Osteocyte (in vitro differentiated cells): ENCODE data around the gene UBA1. TPM values are rescaled to one million over a fixed set of nuclear protein-coding genes. Genes with fewer than 3 reads are reported as not detected.

Source experiments
- DNase-seq: peaks from one replicate; pipeline ENCODE4 v3.0.0; 2021; ENCODE audit warnings: mixed read lengths; ENCODE audit not compliant: unreplicated experiment; ENCODE audit errors: extremely low spot score
- H3K27ac Mint-ChIP-seq: one replicate; pipeline ENCODE4 v1.8.0; 2021; ENCODE audit warnings: mild to moderate bottlenecking, mixed read lengths; ENCODE audit not compliant: unreplicated experiment
- H3K27me3 Mint-ChIP-seq: one replicate; pipeline ENCODE4 v1.8.0; 2021; ENCODE audit warnings: mixed read lengths; ENCODE audit not compliant: unreplicated experiment
- H3K36me3 Mint-ChIP-seq: one replicate; pipeline ENCODE4 v1.8.0; 2021; ENCODE audit warnings: mixed read lengths; ENCODE audit not compliant: unreplicated experiment
- H3K4me1 Mint-ChIP-seq: one replicate; pipeline ENCODE4 v1.8.0; 2021; ENCODE audit warnings: mixed read lengths; ENCODE audit not compliant: unreplicated experiment
- H3K4me3 Mint-ChIP-seq: one replicate; pipeline ENCODE4 v1.8.0; 2021; ENCODE audit warnings: mild to moderate bottlenecking, moderate library complexity, mixed read lengths; ENCODE audit not compliant: unreplicated experiment
- H3K9me3 Mint-ChIP-seq: one replicate; pipeline ENCODE4 v1.8.0; 2021; ENCODE audit warnings: mixed read lengths; ENCODE audit not compliant: unreplicated experiment
- total RNA-seq: library from RNA; stranded (reverse); gene quantifications from 2 replicates; pipeline ENCODE4 v1.2.1, GENCODE V29; 2021
- TF ChIP-seq, protein P1 (sequence below): fragments of 200-600 bp; sonication (generic); IDR thresholded peaks from 2 replicates; pipeline ENCODE4 v1.5.0; 2021; ENCODE audit warnings: antibody characterized with exemption, mild to moderate bottlenecking, moderate library complexity

Gene UBA1
- total RNA-seq, 1 donor from 2014 or later = 350 TPM

DNA sequence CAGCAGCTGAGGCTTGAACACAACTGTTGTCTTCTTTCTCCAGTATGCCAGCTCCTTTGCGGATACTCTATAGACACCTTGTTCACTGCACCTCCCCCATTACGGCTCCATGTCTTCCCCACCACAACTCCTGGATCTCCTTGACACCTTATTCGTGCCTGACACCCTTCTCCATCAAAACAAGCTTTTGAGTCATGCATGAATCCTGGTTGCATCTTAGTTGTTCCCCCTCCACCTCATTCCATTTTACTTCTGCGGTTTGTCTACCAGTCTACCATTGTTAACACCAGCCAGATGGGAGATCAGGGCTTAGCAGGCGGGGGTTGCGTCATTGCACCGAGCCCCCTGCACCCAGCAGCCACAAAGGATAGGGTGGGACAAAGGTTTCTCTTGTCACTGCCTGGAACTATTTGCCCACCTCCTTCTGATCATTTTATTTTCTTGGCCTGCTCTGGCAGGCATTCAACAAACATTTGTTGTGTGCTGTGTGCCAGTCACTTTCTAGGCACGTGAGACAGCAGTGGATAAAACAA lies 22.8 kb downstream of the UBA1 start:
- Mint-ChIP-seq H3K9me3 (no peaks in the 10 kb centered on the region), H3K27ac (peak overlapping the region; percentile 99), H3K4me3 (peak overlapping the region; percentile 86), H3K36me3 (peaks cover 43% of the 10 kb centered on the region), H3K27me3 (no peaks in the 10 kb centered on the region), H3K4me1 (peaks cover 37% of the 10 kb centered on the region)
- no peak for DNase-seq
- TF ChIP-seq, protein P1, sequence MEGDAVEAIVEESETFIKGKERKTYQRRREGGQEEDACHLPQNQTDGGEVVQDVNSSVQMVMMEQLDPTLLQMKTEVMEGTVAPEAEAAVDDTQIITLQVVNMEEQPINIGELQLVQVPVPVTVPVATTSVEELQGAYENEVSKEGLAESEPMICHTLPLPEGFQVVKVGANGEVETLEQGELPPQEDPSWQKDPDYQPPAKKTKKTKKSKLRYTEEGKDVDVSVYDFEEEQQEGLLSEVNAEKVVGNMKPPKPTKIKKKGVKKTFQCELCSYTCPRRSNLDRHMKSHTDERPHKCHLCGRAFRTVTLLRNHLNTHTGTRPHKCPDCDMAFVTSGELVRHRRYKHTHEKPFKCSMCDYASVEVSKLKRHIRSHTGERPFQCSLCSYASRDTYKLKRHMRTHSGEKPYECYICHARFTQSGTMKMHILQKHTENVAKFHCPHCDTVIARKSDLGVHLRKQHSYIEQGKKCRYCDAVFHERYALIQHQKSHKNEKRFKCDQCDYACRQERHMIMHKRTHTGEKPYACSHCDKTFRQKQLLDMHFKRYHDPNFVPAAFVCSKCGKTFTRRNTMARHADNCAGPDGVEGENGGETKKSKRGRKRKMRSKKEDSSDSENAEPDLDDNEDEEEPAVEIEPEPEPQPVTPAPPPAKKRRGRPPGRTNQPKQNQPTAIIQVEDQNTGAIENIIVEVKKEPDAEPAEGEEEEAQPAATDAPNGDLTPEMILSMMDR = no peak

DNA sequence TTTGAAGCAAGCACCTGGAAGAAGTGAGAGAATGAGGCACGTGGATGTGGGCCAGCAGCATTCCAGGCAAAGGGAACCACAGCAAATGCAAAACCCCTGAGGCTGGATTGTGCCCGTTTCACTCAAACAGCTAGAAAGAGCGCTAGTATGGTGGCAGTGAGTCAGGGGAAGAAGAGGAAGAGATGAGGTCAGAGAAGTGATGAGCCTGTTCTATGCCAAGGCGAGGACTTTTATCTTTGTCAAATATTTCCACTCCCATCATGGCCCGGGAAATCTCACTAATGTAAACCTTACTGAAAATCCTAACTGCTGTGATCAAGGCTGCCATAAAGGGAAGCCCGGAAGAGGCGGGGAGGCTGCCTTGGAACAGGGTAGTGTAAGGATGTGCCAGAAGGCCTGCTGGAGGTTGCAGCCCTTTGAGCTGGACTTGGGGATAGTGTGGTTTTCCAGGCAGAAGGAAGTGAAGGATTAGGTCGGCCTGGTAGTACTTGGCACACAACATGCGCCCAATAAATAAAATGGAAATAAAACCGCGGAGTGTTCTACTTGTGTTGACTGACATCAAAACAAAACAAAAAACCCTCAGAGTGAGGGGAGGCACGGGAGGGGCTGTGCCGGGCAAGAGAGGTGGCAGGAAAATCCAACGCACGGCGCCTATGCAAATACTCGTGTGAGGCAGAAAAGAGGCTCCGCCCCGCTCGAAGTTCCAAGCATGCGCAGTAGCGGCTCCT lies 23.7 kb downstream of the UBA1 start:
- peaks cover 35% of the 10 kb centered on the region for H3K36me3 Mint-ChIP-seq
- peak overlapping the region; percentile 99 for H3K27ac Mint-ChIP-seq
- H3K9me3 Mint-ChIP-seq = no peaks in the 10 kb centered on the region
- H3K4me1 Mint-ChIP-seq = peaks cover 42% of the 10 kb centered on the region
- no peak for DNase-seq
- H3K27me3 Mint-ChIP-seq = no peaks in the 10 kb centered on the region
- TF ChIP-seq, protein P1 = no peak
- peak overlapping the region; percentile 86 for H3K4me3 Mint-ChIP-seq

DNA sequence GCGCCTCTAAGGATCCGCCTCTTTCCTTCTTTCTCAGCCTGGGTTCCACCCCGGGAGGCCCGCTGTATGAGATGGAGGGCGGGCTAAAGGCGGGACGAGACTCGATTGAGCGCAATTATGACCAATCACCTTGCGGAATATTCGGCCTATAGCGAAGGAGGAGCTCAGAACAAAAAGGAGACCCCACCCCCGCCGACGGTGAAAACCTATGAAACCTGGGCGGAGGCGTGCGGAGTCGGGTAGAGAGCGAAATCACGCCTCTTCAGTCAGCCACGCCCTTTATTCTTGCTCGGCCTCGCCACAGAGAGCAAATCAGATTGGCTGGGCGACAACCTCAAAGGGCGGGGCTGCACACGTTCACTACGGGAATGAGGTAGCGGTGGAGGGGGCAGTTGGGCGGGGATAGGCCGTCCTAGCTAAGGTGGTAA lies 24.2 kb downstream of the UBA1 start:
- Mint-ChIP-seq H3K27ac (peak overlapping the region; percentile 99), H3K27me3 (no peaks in the 10 kb centered on the region), H3K9me3 (no peaks in the 10 kb centered on the region), H3K4me1 (peaks cover 42% of the 10 kb centered on the region), H3K4me3 (peak overlapping the region; percentile 86), H3K36me3 (peaks cover 30% of the 10 kb centered on the region)
- TF ChIP-seq, protein P1 = no peak
- DNase-seq = peak; percentile 100

DNA sequence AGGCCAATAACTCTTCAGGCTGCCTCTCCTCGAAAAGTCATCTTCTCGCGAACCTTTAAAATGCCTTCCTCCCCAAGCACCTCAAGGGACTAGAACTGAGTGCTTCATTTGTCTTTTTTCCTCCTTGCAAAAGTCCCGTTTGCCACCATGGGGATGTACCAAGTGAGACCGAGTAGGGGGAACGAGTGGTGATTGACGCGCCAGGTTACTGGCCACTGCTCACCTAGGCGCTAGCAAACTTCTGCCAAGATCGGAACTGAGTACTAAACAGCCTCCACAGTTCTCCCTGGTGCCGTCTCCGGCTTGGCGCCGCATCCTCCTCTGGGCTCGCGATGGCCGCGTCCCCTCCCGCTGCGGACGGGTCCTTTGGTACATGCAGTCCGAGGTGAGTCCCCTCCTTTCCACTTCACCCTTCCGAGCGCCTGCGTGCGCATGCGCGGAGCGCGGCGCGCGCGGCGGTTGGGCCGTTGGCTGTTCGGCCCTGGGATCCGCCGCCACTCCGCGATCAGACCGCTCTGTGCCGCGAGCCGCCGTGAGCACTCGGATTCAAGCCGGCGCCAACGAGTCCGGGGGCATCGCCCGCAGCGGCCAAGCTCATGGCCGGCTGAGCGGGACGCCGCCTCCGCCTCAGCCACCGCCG lies 24.8 kb downstream of the UBA1 start, which contains the start of gene CDK16:
TSS of gene CDK16 (plus strand) at position 402 of the 640 bp plus-strand sequence. CDS start 4,877 bp downstream, outside the sequence.
- peak within 1 kb of the TSS; percentile 99 for H3K27ac Mint-ChIP-seq
- TF ChIP-seq, protein P1 = no peak
- H3K4me3 Mint-ChIP-seq = peak within 1 kb of the TSS; percentile 89
- no peaks in the 10 kb centered on the region for H3K27me3 Mint-ChIP-seq
- peak; percentile 95 for DNase-seq
- peaks cover 42% of the 10 kb centered on the region for H3K4me1 Mint-ChIP-seq
- H3K9me3 Mint-ChIP-seq = no peaks in the 10 kb centered on the region
- H3K36me3 Mint-ChIP-seq = peaks cover 26% of the 10 kb centered on the region
